NB4 (cell line): ENCODE data around the gene GFRA4.

Experiments used
- DNase-seq: peaks from one replicate; pipeline ENCODE4 v3.0.0; 2010; ENCODE audit warnings: low read depth
- H3K4me3 ChIP-seq: one replicate; pipeline ENCODE4 v1.5.1; 2011; ENCODE audit warnings: mild to moderate bottlenecking, low read depth, low read length, moderate library complexity
- CTCF ChIP-seq: IDR thresholded peaks from one replicate; pipeline ENCODE4 v1.5.1; 2012; ENCODE audit warnings: low read depth, low read length
- MAX ChIP-seq: IDR thresholded peaks from 2 replicates; pipeline ENCODE4 v1.6.1; 2011; ENCODE audit warnings: low read depth, low read length
- MYC ChIP-seq: IDR thresholded peaks from 2 replicates; pipeline ENCODE4 v1.6.1; 2011; ENCODE audit warnings: low read depth, low read length
- POLR2A ChIP-seq: IDR thresholded peaks from 2 replicates; pipeline ENCODE4 v1.6.1; 2011; ENCODE audit warnings: mild to moderate bottlenecking; ENCODE audit not compliant: insufficient read length; ENCODE audit errors: extremely low read depth

GFRA4 gene

GRCh38 chr20:3653921-3654320 is 9.3 kb downstream of the GFRA4 start:
- no peak for DNase-seq
- TF ChIP-seq POLR2A (no peak), MAX (no peak), CTCF (no peak), MYC (no peak)

GRCh38 chr20:3652676-3653596 is 10.3 kb downstream of the GFRA4 start:
- TF ChIP-seq CTCF, result no peak
- TF ChIP-seq MYC, result no peak
- TF ChIP-seq MAX, result no peak; the same call in 1 of the 2 replicates
- TF ChIP-seq POLR2A, result no peak
- peak; percentile 57 for DNase-seq

More at GRCh38 chr20:3653921-3654320, 9.3 kb downstream of the GFRA4 start:
- H3K4me3 ChIP-seq, result no peak overlapping the region

GRCh38 chr20:3652221-3652620 is 11.0 kb downstream of the GFRA4 start:
- DNase-seq, result no peak
- H3K4me3 ChIP-seq, result no peak overlapping the region

More at GRCh38 chr20:3652676-3653596, 10.3 kb downstream of the GFRA4 start:
- H3K4me3 ChIP-seq, result no peak overlapping the region

GRCh38 chr20:3651204-3651962 is 11.8 kb downstream of the GFRA4 start:
- no peak overlapping the region for H3K4me3 ChIP-seq
- DNase-seq, result no peak
- no peak for TF ChIP-seq POLR2A
- TF ChIP-seq MYC, result no peak
- TF ChIP-seq MAX, result no peak
- TF ChIP-seq CTCF, result no peak

More at GRCh38 chr20:3652221-3652620, 11.0 kb downstream of the GFRA4 start:
- TF ChIP-seq CTCF, result no peak
- no peak for TF ChIP-seq MAX
- no peak for TF ChIP-seq MYC
- no peak for TF ChIP-seq POLR2A

- no peak overlapping the region for H3K4me3 ChIP-seq
- no peak for TF ChIP-seq CTCF
- TF ChIP-seq MYC, result no peak
- TF ChIP-seq POLR2A, result no peak
- DNase-seq, result no peak
Observed at GRCh38 chr20:3648951-3649350, 14.2 kb downstream of the GFRA4 start.
